ENCODE results near the gene CLEC2B.
A peak's percentile ranks its signal among the peaks of the same experiment; 100 is the strongest.

CLEC2B gene

GRCh38 chr12:9870286-9870866 lies 1.2 kb upstream of the CLEC2B start:
- H3K4me3 ChIP-seq (ENCODE audit: low read length in 2 of 2) = peak overlapping the region; percentile 62 to 87

GRCh38 chr12:9868951-9869306 lies 225 bp downstream of the CLEC2B start:
- Histone ChIP-seq H3K4me3 (ENCODE audit: low read length in 2 of 2) (peak overlapping the region; percentile 62 to 87), H3K9ac (ENCODE audit: low read depth in 1 of 2, low read length in 2 of 2) (peak overlapping the region; percentile 49 to 82), H3K36me3 (ENCODE audit: control insufficient read depth in 2 of 2, insufficient read depth in 2 of 2, low read length in 2 of 2) (no peaks in the 10 kb centered on the region), H3K27me3 (ENCODE audit: control insufficient read depth in 2 of 2, insufficient read depth in 2 of 2, low read length in 2 of 2) (no peaks in the 10 kb centered on the region), H3K9me3 (ENCODE audit: control insufficient read depth in 2 of 2, low read length in 2 of 2) (no peaks in the 10 kb centered on the region), H3K4me1 (ENCODE audit: control insufficient read depth in 2 of 2, insufficient read depth in 2 of 2, low read length in 2 of 2) (peaks cover 0 to 5% of the 10 kb centered on the region in 2 donors), H3K27ac (ENCODE audit: low read depth in 2 of 2, low read length in 2 of 2) (peak overlapping the region; percentile 86 to 88)

More at GRCh38 chr12:9870286-9870866, 1.2 kb upstream of the CLEC2B start:
- Histone ChIP-seq H3K27ac (ENCODE audit: low read depth in 2 of 2, low read length in 2 of 2) (peak overlapping the region; percentile 86 to 88), H3K9ac (ENCODE audit: low read depth in 1 of 2, low read length in 2 of 2) (peak overlapping the region in 1 of 2 donors; percentile 71), H3K9me3 (ENCODE audit: control insufficient read depth in 2 of 2, low read length in 2 of 2) (no peaks in the 10 kb centered on the region), H3K36me3 (ENCODE audit: control insufficient read depth in 2 of 2, insufficient read depth in 2 of 2, low read length in 2 of 2) (no peaks in the 10 kb centered on the region), H3K27me3 (ENCODE audit: control insufficient read depth in 2 of 2, insufficient read depth in 2 of 2, low read length in 2 of 2) (no peaks in the 10 kb centered on the region), H3K4me1 (ENCODE audit: control insufficient read depth in 2 of 2, insufficient read depth in 2 of 2, low read length in 2 of 2) (peaks cover 0 to 5% of the 10 kb centered on the region in 2 donors)

GRCh38 chr12:9868311-9868801 lies 798 bp downstream of the CLEC2B start:
- peak overlapping the region; percentile 62 to 87 for H3K4me3 ChIP-seq (ENCODE audit: low read length in 2 of 2)
- peaks cover 0 to 5% of the 10 kb centered on the region in 2 donors for H3K4me1 ChIP-seq (ENCODE audit: control insufficient read depth in 2 of 2, insufficient read depth in 2 of 2, low read length in 2 of 2)
- H3K27ac ChIP-seq (ENCODE audit: low read depth in 2 of 2, low read length in 2 of 2) = peak overlapping the region; percentile 86 to 88
- no peaks in the 10 kb centered on the region for H3K27me3 ChIP-seq (ENCODE audit: control insufficient read depth in 2 of 2, insufficient read depth in 2 of 2, low read length in 2 of 2)
- H3K36me3 ChIP-seq (ENCODE audit: control insufficient read depth in 2 of 2, insufficient read depth in 2 of 2, low read length in 2 of 2) = no peaks in the 10 kb centered on the region
- peak overlapping the region; percentile 49 to 66 for H3K9ac ChIP-seq (ENCODE audit: low read depth in 1 of 2, low read length in 2 of 2)
- no peaks in the 10 kb centered on the region for H3K9me3 ChIP-seq (ENCODE audit: control insufficient read depth in 2 of 2, low read length in 2 of 2)

- peaks cover 0 to 5% of the 10 kb centered on the region in 2 donors for H3K4me1 ChIP-seq (ENCODE audit: control insufficient read depth in 2 of 2, insufficient read depth in 2 of 2, low read length in 2 of 2)
- H3K27me3 ChIP-seq (ENCODE audit: control insufficient read depth in 2 of 2, insufficient read depth in 2 of 2, low read length in 2 of 2) = no peaks in the 10 kb centered on the region
- H3K27ac ChIP-seq (ENCODE audit: low read depth in 2 of 2, low read length in 2 of 2) = peak overlapping the region in 1 of 2 donors; percentile 62
- no peaks in the 10 kb centered on the region for H3K36me3 ChIP-seq (ENCODE audit: control insufficient read depth in 2 of 2, insufficient read depth in 2 of 2, low read length in 2 of 2)
- no peaks in the 10 kb centered on the region for H3K9me3 ChIP-seq (ENCODE audit: control insufficient read depth in 2 of 2, low read length in 2 of 2)
- peak overlapping the region; percentile 48 to 56 for H3K9ac ChIP-seq (ENCODE audit: low read depth in 1 of 2, low read length in 2 of 2)
- peak overlapping the region; percentile 56 to 87 for H3K4me3 ChIP-seq (ENCODE audit: low read length in 2 of 2)
Measured at GRCh38 chr12:9867531-9867930, 1.6 kb downstream of the CLEC2B start.

GRCh38 chr12:9866860-9867269 lies 2.3 kb downstream of the CLEC2B start:
- peaks cover 0 to 5% of the 10 kb centered on the region in 2 donors for H3K4me1 ChIP-seq (ENCODE audit: control insufficient read depth in 2 of 2, insufficient read depth in 2 of 2, low read length in 2 of 2)
- peak overlapping the region; percentile 6 to 62 for H3K27ac ChIP-seq (ENCODE audit: low read depth in 2 of 2, low read length in 2 of 2)
- peak overlapping the region; percentile 56 to 87 for H3K4me3 ChIP-seq (ENCODE audit: low read length in 2 of 2)
- H3K9ac ChIP-seq (ENCODE audit: low read depth in 1 of 2, low read length in 2 of 2) = peak overlapping the region; percentile 28 to 56
- no peaks in the 10 kb centered on the region for H3K9me3 ChIP-seq (ENCODE audit: control insufficient read depth in 2 of 2, low read length in 2 of 2)
- no peaks in the 10 kb centered on the region for H3K36me3 ChIP-seq (ENCODE audit: control insufficient read depth in 2 of 2, insufficient read depth in 2 of 2, low read length in 2 of 2)
- H3K27me3 ChIP-seq (ENCODE audit: control insufficient read depth in 2 of 2, insufficient read depth in 2 of 2, low read length in 2 of 2) = no peaks in the 10 kb centered on the region

GRCh38 chr12:9864913-9865675 lies 4.1 kb downstream of the CLEC2B start:
- H3K36me3 ChIP-seq (ENCODE audit: control insufficient read depth in 2 of 2, insufficient read depth in 2 of 2, low read length in 2 of 2) = no peaks in the 10 kb centered on the region
- H3K4me1 ChIP-seq (ENCODE audit: control insufficient read depth in 2 of 2, insufficient read depth in 2 of 2, low read length in 2 of 2) = peaks cover 0 to 5% of the 10 kb centered on the region in 2 donors
- no peaks in the 10 kb centered on the region for H3K9me3 ChIP-seq (ENCODE audit: control insufficient read depth in 2 of 2, low read length in 2 of 2)
- peak overlapping the region in 1 of 2 donors; percentile 49 for H3K9ac ChIP-seq (ENCODE audit: low read depth in 1 of 2, low read length in 2 of 2)
- peak overlapping the region in 1 of 2 donors; percentile 14 for H3K27ac ChIP-seq (ENCODE audit: low read depth in 2 of 2, low read length in 2 of 2)
- H3K27me3 ChIP-seq (ENCODE audit: control insufficient read depth in 2 of 2, insufficient read depth in 2 of 2, low read length in 2 of 2) = no peaks in the 10 kb centered on the region
- peak overlapping the region; percentile 11 to 87 for H3K4me3 ChIP-seq (ENCODE audit: low read length in 2 of 2)

- Histone ChIP-seq H3K9ac (ENCODE audit: low read depth in 1 of 2, low read length in 2 of 2) (no peak overlapping the region), H3K27ac (ENCODE audit: low read depth in 2 of 2, low read length in 2 of 2) (no peak overlapping the region), H3K4me1 (ENCODE audit: control insufficient read depth in 2 of 2, insufficient read depth in 2 of 2, low read length in 2 of 2) (no peaks in the 10 kb centered on the region), H3K27me3 (ENCODE audit: control insufficient read depth in 2 of 2, insufficient read depth in 2 of 2, low read length in 2 of 2) (no peaks in the 10 kb centered on the region), H3K36me3 (ENCODE audit: control insufficient read depth in 2 of 2, insufficient read depth in 2 of 2, low read length in 2 of 2) (peaks cover 0 to 6% of the 10 kb centered on the region in 2 donors), H3K9me3 (ENCODE audit: control insufficient read depth in 2 of 2, low read length in 2 of 2) (no peaks in the 10 kb centered on the region), H3K4me3 (ENCODE audit: low read length in 2 of 2) (no peak overlapping the region)
Measured at GRCh38 chr12:9858135-9858534, 11.0 kb downstream of the CLEC2B start.

GRCh38 chr12:9856894-9857293 lies 12.3 kb downstream of the CLEC2B start:
- Histone ChIP-seq H3K9ac (ENCODE audit: low read depth in 1 of 2, low read length in 2 of 2) (no peak overlapping the region), H3K9me3 (ENCODE audit: control insufficient read depth in 2 of 2, low read length in 2 of 2) (no peaks in the 10 kb centered on the region), H3K36me3 (ENCODE audit: control insufficient read depth in 2 of 2, insufficient read depth in 2 of 2, low read length in 2 of 2) (peaks cover 0 to 9% of the 10 kb centered on the region in 2 donors), H3K27ac (ENCODE audit: low read depth in 2 of 2, low read length in 2 of 2) (no peak overlapping the region), H3K4me3 (ENCODE audit: low read length in 2 of 2) (no peak overlapping the region), H3K27me3 (ENCODE audit: control insufficient read depth in 2 of 2, insufficient read depth in 2 of 2, low read length in 2 of 2) (no peaks in the 10 kb centered on the region), H3K4me1 (ENCODE audit: control insufficient read depth in 2 of 2, insufficient read depth in 2 of 2, low read length in 2 of 2) (no peaks in the 10 kb centered on the region)

GRCh38 chr12:9856151-9856550 lies 13.0 kb downstream of the CLEC2B start:
- peaks cover 0 to 9% of the 10 kb centered on the region in 2 donors for H3K36me3 ChIP-seq (ENCODE audit: control insufficient read depth in 2 of 2, insufficient read depth in 2 of 2, low read length in 2 of 2)
- no peaks in the 10 kb centered on the region for H3K9me3 ChIP-seq (ENCODE audit: control insufficient read depth in 2 of 2, low read length in 2 of 2)
- no peak overlapping the region for H3K4me3 ChIP-seq (ENCODE audit: low read length in 2 of 2)

GRCh38 chr12:9851927-9852326 lies 17.2 kb downstream of the CLEC2B start:
- no peak overlapping the region for H3K27ac ChIP-seq (ENCODE audit: low read depth in 2 of 2, low read length in 2 of 2)
- no peaks in the 10 kb centered on the region for H3K9me3 ChIP-seq (ENCODE audit: control insufficient read depth in 2 of 2, low read length in 2 of 2)
- H3K4me3 ChIP-seq (ENCODE audit: low read length in 2 of 2) = no peak overlapping the region

More at GRCh38 chr12:9856151-9856550, 13.0 kb downstream of the CLEC2B start:
- Histone ChIP-seq H3K27me3 (ENCODE audit: control insufficient read depth in 2 of 2, insufficient read depth in 2 of 2, low read length in 2 of 2) (no peaks in the 10 kb centered on the region), H3K4me1 (ENCODE audit: control insufficient read depth in 2 of 2, insufficient read depth in 2 of 2, low read length in 2 of 2) (no peaks in the 10 kb centered on the region), H3K9ac (ENCODE audit: low read depth in 1 of 2, low read length in 2 of 2) (no peak overlapping the region), H3K27ac (ENCODE audit: low read depth in 2 of 2, low read length in 2 of 2) (no peak overlapping the region)

More at GRCh38 chr12:9851927-9852326, 17.2 kb downstream of the CLEC2B start:
- Histone ChIP-seq H3K4me1 (ENCODE audit: control insufficient read depth in 2 of 2, insufficient read depth in 2 of 2, low read length in 2 of 2) (no peaks in the 10 kb centered on the region), H3K9ac (ENCODE audit: low read depth in 1 of 2, low read length in 2 of 2) (no peak overlapping the region), H3K27me3 (ENCODE audit: control insufficient read depth in 2 of 2, insufficient read depth in 2 of 2, low read length in 2 of 2) (no peaks in the 10 kb centered on the region), H3K36me3 (ENCODE audit: control insufficient read depth in 2 of 2, insufficient read depth in 2 of 2, low read length in 2 of 2) (peaks cover 0 to 9% of the 10 kb centered on the region in 2 donors)
